Neural progenitor cell (in vitro differentiated cells): Measurements from ENCODE around the gene CDH1. TPM values are rescaled to one million over a fixed set of nuclear protein-coding genes. Genes with fewer than 3 reads are reported as not detected.

Source experiments
- DNase-seq: peaks from one replicate; pipeline ENCODE4 v3.0.0-alpha.2; 2016; ENCODE audit warnings: low spot score
- H2AFZ ChIP-seq: fragments of 200-600 bp; sonication (generic); replicated peaks from 2 replicates; pipeline ENCODE4 v1.6.1; 2016; ENCODE audit warnings: antibody characterized with exemption
- H3F3A ChIP-seq: fragments of 200-600 bp; sonication (generic); 2 replicates; pipeline ENCODE4 v1.6.1; 2016; ENCODE audit warnings: antibody characterized with exemption, low read depth
- H3K27ac ChIP-seq: fragments of 200-600 bp; sonication (generic); 2 replicates; pipeline ENCODE4 v1.5.1; 2016; ENCODE audit warnings: mild to moderate bottlenecking
- H3K27me3 ChIP-seq: fragments of 200-600 bp; sonication (generic); 2 replicates; pipeline ENCODE4 v1.6.1; 2016; ENCODE audit warnings: mild to moderate bottlenecking, moderate library complexity
- H3K36me3 ChIP-seq: fragments of 200-600 bp; sonication (generic); 2 replicates; pipeline ENCODE4 v1.5.1; 2016
- H3K4me1 ChIP-seq: fragments of 200-600 bp; sonication (generic); 2 replicates; pipeline ENCODE4 v1.6.1; 2016; ENCODE audit warnings: mixed run types
- H3K4me2 ChIP-seq: fragments of 200-600 bp; sonication (generic); 2 replicates; pipeline ENCODE4 v1.6.1; 2016
- H3K4me3 ChIP-seq: fragments of 200-600 bp; sonication (generic); 2 replicates; pipeline ENCODE4 v1.5.1; 2016
- H3K79me2 ChIP-seq: fragments of 200-600 bp; sonication (generic); 2 replicates; pipeline ENCODE4 v1.6.1; 2016; ENCODE audit warnings: low read depth
- H3K9ac ChIP-seq: fragments of 200-600 bp; sonication (generic); 2 replicates; pipeline ENCODE4 v1.6.1; 2016
- H3K9me3 ChIP-seq: fragments of 200-600 bp; sonication (generic); 2 replicates; pipeline ENCODE4 v1.5.1; 2016; ENCODE audit warnings: low read depth
- H4K20me1 ChIP-seq: fragments of 200-600 bp; sonication (generic); 2 replicates; pipeline ENCODE4 v1.6.1; 2016; ENCODE audit warnings: low read depth
- H3K27ac Mint-ChIP-seq: 3 replicates; pipeline ENCODE4 v1.8.0; 2021; ENCODE audit warnings: mixed read lengths
- H3K27me3 Mint-ChIP-seq: 2 replicates; pipeline ENCODE4 v1.8.0; 2022; ENCODE audit warnings: low read depth, mild to moderate bottlenecking, inconsistent platforms, moderate library complexity, mixed read lengths; ENCODE audit not compliant: insufficient read depth
- H3K36me3 Mint-ChIP-seq: 3 replicates; pipeline ENCODE4 v1.8.0; 2021; ENCODE audit warnings: mixed read lengths
- H3K4me1 Mint-ChIP-seq: 3 replicates; pipeline ENCODE4 v1.8.0; 2021; ENCODE audit warnings: mixed read lengths
- H3K4me3 Mint-ChIP-seq: 3 replicates; pipeline ENCODE4 v1.8.0; 2021; ENCODE audit warnings: mild to moderate bottlenecking, moderate library complexity, mixed read lengths
- H3K9me3 Mint-ChIP-seq: 3 replicates; pipeline ENCODE4 v1.8.0; 2020; ENCODE audit warnings: mixed read lengths
- EZH2 ChIP-seq: fragments of 200-600 bp; sonication (generic); IDR thresholded peaks from 2 replicates; pipeline ENCODE4 v1.6.1; 2017; ENCODE audit warnings: antibody characterized with exemption, mild to moderate bottlenecking, moderate library complexity
- EZH2phosphoT487 ChIP-seq: fragments of 200-600 bp; sonication (generic); IDR thresholded peaks from 2 replicates; pipeline ENCODE4 v1.6.1; 2017; ENCODE audit warnings: antibody characterized with exemption
- total RNA-seq: library from RNA; depleted of rRNA; stranded (reverse); fragments of >200 nt; gene quantifications from 2 replicates; pipeline ENCODE4 v1.2.3, GENCODE V29; 2015; ENCODE audit warnings: low replicate concordance
- TF ChIP-seq, protein P1 (sequence below): fragments of 200-600 bp; sonication (generic); IDR thresholded peaks from 2 replicates; pipeline ENCODE4 v1.5.1; 2017; ENCODE audit warnings: antibody characterized with exemption, mild to moderate bottlenecking

The CDH1 gene
- total RNA-seq, 1 donor from 2014 or later: 3.3 TPM

DNA sequence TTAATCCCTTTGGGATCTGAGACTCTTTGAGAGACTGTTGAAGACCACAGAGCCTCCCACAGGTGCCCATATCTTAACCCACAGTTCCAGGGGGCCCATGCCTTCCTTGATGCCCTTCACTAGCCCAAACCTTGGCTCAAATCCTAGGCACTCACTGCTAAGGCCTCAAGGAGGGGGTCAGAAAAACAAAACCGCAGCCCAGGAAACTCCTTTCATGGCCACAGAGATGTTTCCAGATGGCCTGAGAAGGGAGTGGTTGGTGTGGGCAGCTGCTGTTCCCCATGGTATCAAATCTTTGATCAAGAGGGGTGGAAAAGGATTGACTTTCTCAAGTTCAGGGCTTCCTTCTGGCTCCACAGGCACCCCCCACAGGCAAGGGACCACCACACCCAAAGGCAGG lies 44.7 kb downstream of the CDH1 start:
- Histone ChIP-seq H3K27ac (no peak overlapping the region), H3K4me3 (no peak overlapping the region), H3K9me3 (no peaks in the 10 kb centered on the region), H3K4me1 (peaks cover 10% of the 10 kb centered on the region), H3K36me3 (no peaks in the 10 kb centered on the region), H3K79me2 (no peaks in the 10 kb centered on the region), H3K9ac (no peak overlapping the region), H3K4me2 (no peak overlapping the region), H3F3A (peaks cover 13% of the 10 kb centered on the region), H4K20me1 (no peaks in the 10 kb centered on the region), H2AFZ (no peak overlapping the region), H3K27me3 (no peaks in the 10 kb centered on the region)
- H3K27ac Mint-ChIP-seq: no peak overlapping the region
- peaks cover 7% of the 10 kb centered on the region for H3K27me3 Mint-ChIP-seq
- no peaks in the 10 kb centered on the region for H3K36me3 Mint-ChIP-seq
- H3K4me1 Mint-ChIP-seq: peaks cover 10% of the 10 kb centered on the region
- no peak overlapping the region for H3K4me3 Mint-ChIP-seq
- DNase-seq: no peak
- H3K9me3 Mint-ChIP-seq: peaks cover 2% of the 10 kb centered on the region
- TF ChIP-seq EZH2phosphoT487: no peak
- no peak for TF ChIP-seq EZH2
- TF ChIP-seq, protein P1, sequence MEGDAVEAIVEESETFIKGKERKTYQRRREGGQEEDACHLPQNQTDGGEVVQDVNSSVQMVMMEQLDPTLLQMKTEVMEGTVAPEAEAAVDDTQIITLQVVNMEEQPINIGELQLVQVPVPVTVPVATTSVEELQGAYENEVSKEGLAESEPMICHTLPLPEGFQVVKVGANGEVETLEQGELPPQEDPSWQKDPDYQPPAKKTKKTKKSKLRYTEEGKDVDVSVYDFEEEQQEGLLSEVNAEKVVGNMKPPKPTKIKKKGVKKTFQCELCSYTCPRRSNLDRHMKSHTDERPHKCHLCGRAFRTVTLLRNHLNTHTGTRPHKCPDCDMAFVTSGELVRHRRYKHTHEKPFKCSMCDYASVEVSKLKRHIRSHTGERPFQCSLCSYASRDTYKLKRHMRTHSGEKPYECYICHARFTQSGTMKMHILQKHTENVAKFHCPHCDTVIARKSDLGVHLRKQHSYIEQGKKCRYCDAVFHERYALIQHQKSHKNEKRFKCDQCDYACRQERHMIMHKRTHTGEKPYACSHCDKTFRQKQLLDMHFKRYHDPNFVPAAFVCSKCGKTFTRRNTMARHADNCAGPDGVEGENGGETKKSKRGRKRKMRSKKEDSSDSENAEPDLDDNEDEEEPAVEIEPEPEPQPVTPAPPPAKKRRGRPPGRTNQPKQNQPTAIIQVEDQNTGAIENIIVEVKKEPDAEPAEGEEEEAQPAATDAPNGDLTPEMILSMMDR: no peak

DNA sequence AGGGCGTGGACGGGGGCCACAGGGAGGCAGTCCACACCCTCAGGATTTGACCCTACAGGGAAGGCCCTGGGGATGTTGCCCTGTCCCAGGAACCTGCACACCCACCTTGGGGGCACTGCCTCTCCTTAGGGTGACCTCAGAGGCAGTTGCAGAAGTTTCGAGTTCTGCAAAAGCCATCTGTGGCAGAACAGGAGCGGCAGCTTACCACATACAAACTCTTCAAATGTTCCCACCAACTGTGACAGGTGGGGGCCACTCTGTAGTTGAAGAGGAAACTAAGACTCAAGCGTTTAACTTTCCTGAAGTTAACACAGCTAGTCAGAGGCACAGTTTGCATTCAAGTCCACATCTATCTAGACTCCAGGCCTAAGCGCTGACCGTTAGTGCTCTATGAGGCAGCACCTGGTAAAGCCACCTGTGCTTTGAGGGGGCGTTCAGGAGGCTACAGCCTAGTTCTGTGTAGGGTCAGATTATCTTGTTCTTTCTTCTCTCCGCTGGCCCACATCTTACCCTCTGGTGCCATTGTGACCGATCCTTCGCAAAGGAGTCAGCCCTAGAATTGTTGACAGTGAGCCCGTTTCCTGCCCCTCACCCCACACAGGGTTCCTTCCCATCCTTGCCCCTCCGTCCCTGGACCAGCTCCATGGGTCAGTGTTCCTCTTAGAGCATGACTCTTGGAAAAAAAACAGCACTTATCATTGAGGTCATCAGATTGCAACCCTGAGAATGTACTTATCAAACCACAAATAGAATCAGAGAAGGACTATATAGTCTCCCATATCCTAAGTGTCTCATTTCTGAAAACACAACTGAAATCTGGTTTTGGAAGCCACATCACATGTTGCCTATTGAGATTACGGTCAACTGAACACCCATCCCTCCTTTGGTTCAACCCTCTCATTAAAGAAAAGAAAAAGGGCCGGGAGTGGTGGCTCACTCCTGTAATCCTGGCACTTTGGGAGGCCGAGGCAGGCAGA lies 45.4 kb downstream of the CDH1 start:
- Histone ChIP-seq H3K27me3 (no peaks in the 10 kb centered on the region), H3K36me3 (no peaks in the 10 kb centered on the region), H3K4me1 (peaks cover 10% of the 10 kb centered on the region), H3F3A (peaks cover 13% of the 10 kb centered on the region), H3K4me3 (no peak overlapping the region), H3K27ac (no peak overlapping the region), H3K79me2 (no peaks in the 10 kb centered on the region), H3K9me3 (no peaks in the 10 kb centered on the region), H4K20me1 (no peaks in the 10 kb centered on the region), H2AFZ (no peak overlapping the region), H3K4me2 (no peak overlapping the region), H3K9ac (no peak overlapping the region)
- Mint-ChIP-seq H3K27me3 (peaks cover 4% of the 10 kb centered on the region), H3K4me3 (no peak overlapping the region), H3K27ac (no peak overlapping the region), H3K36me3 (no peaks in the 10 kb centered on the region), H3K4me1 (peaks cover 14% of the 10 kb centered on the region), H3K9me3 (peaks cover 2% of the 10 kb centered on the region)
- TF ChIP-seq EZH2phosphoT487 (no peak), EZH2 (no peak)
- TF ChIP-seq, protein P1: no peak
- no peak for DNase-seq

DNA sequence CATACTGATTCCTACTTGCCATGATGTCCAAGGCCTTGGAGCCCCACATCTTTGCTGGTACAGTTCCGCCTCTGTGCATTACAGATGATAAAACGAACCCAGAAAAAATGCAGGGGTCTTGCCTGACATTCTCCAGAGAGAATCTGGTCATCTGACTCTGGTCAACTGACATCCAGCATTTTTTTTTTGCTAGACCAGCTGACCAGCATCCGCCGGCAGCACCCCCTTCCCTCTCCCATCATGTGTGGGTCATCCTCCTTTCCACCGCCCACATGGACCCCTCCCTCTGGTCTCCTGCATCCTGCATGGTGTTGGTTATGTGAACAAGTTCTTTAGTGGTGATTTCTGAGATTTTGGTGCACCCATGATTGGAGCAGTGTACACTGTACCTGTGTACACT lies 47.1 kb downstream of the CDH1 start:
- no peaks in the 10 kb centered on the region for H3K79me2 ChIP-seq
- peaks cover 2% of the 10 kb centered on the region for H3K9me3 Mint-ChIP-seq
- H3K4me1 Mint-ChIP-seq: peaks cover 14% of the 10 kb centered on the region
- no peak overlapping the region for H3K9ac ChIP-seq
- no peak overlapping the region for H3K4me2 ChIP-seq
- no peak overlapping the region for H3K27ac Mint-ChIP-seq
- H3K4me3 Mint-ChIP-seq: no peak overlapping the region
- peaks cover 10% of the 10 kb centered on the region for H3K4me1 ChIP-seq
- H4K20me1 ChIP-seq: no peaks in the 10 kb centered on the region
- no peaks in the 10 kb centered on the region for H3K27me3 ChIP-seq
- H3K27ac ChIP-seq: no peak overlapping the region
- no peak for DNase-seq
- H3F3A ChIP-seq: peaks cover 2% of the 10 kb centered on the region
- no peaks in the 10 kb centered on the region for H3K9me3 ChIP-seq
- no peak overlapping the region for H2AFZ ChIP-seq
- no peaks in the 10 kb centered on the region for H3K36me3 ChIP-seq
- no peak overlapping the region for H3K4me3 ChIP-seq
- no peak for TF ChIP-seq EZH2phosphoT487
- TF ChIP-seq, protein P1: no peak
- TF ChIP-seq EZH2: no peak
- peaks cover 4% of the 10 kb centered on the region for H3K27me3 Mint-ChIP-seq
- H3K36me3 Mint-ChIP-seq: no peaks in the 10 kb centered on the region
